Stimulated activated CD8-positive, alpha-beta memory T cell treated with anti-CD3 and anti-CD28 coated beads, Interleukin-12 subunit alpha, Interleukin-12 subunit beta, amount 100 ng/mL, for 24 hours (primary cell): ENCODE data around the gene DGKH.
A peak's percentile ranks its signal among the peaks of the same experiment; 100 is the strongest.

Experiments
- DNase-seq: peaks from one replicate; pipeline ENCODE4 v3.0.0-alpha.2; 2020; ENCODE audit errors: extremely low read depth

The DGKH gene

GRCh38 chr13:42228527-42228926 is 180.1 kb downstream of the DGKH start:
- no peak for DNase-seq

GRCh38 chr13:42229287-42229686 is 180.8 kb downstream of the DGKH start:
- DNase-seq, result no peak

- DNase-seq, result no peak
Observed at GRCh38 chr13:42232671-42233070, 184.2 kb downstream of the DGKH start.

- DNase-seq, result no peak
Observed at GRCh38 chr13:42233726-42234125, 185.3 kb downstream of the DGKH start.

GRCh38 chr13:42239161-42239560 is 190.7 kb downstream of the DGKH start:
- DNase-seq, result no peak

GRCh38 chr13:42239644-42240043 is 191.2 kb downstream of the DGKH start:
- no peak for DNase-seq

GRCh38 chr13:42246541-42246940 is 198.1 kb downstream of the DGKH start:
- DNase-seq, result no peak

- DNase-seq, result no peak
Observed at GRCh38 chr13:42247883-42248282, 199.4 kb downstream of the DGKH start.

- DNase-seq, result no peak
Observed at GRCh38 chr13:42255886-42256285, 207.4 kb downstream of the DGKH start.

GRCh38 chr13:42258747-42259146 is 210.3 kb downstream of the DGKH start:
- DNase-seq, result no peak

- DNase-seq, result no peak
Observed at GRCh38 chr13:42259515-42259914, 211.1 kb downstream of the DGKH start.

- no peak for DNase-seq
Observed at GRCh38 chr13:42260903-42261654, 212.6 kb downstream of the DGKH start.

- DNase-seq, result no peak
Observed at GRCh38 chr13:42266473-42266872, 218.0 kb downstream of the DGKH start.

- DNase-seq, result no peak
Observed at GRCh38 chr13:42270160-42270856, 221.9 kb downstream of the DGKH start.

GRCh38 chr13:42270857-42271215 is 222.4 kb downstream of the DGKH start:
- DNase-seq, result no peak

- peak; percentile 84 for DNase-seq
Observed at GRCh38 chr13:42271337-42272114, 223.1 kb downstream of the DGKH start.

GRCh38 chr13:42272115-42272803 is 223.8 kb downstream of the DGKH start, which contains the start of gene AKAP11:
Gene AKAP11, plus strand, starts transcription at chr13:42272152. Its CDS starts 14,197 bp downstream, at chr13:42286349.
- peak; percentile 19 for DNase-seq

GRCh38 chr13:42272804-42273175 is 224.3 kb downstream of the DGKH start:
- no peak for DNase-seq

- DNase-seq, result no peak
Observed at GRCh38 chr13:42274386-42275097, 226.1 kb downstream of the DGKH start.

- no peak for DNase-seq
Observed at GRCh38 chr13:42275098-42275471, 226.6 kb downstream of the DGKH start.

GRCh38 chr13:42275506-42275905 is 227.1 kb downstream of the DGKH start:
- DNase-seq, result no peak
